Adrenal gland (tissue), 5 donors: ENCODE measurements around the gene PTCHD1.

Experiments used
- POLR2A ChIP-seq, 2 donors: fragments of 450-650 bp; IDR thresholded peaks; one replicate each; pipeline ENCODE4 v1.6.1; 2017; ENCODE audit warnings: antibody characterized with exemption in 2 of 2, mild to moderate bottlenecking in 2 of 2, moderate library complexity in 1 of 2
- TF ChIP-seq, protein P1 (sequence below), 6 experiments: fragments of 450-650 bp in 4 of 6; fragments of 200-600 bp in 2 of 6; sonication (generic) in 1 of 6; IDR thresholded peaks; 1 replicate in 5 of 6; 2 replicates in 1 of 6; pipeline versions ENCODE4 v1.5.1 to v1.8.0; 2016 to 2021; ENCODE audit warnings: antibody characterized with exemption in 6 of 6, mild to moderate bottlenecking in 2 of 6, moderate library complexity in 1 of 6
- donor health status: DM: no; HTN: no; CAD: no.

DNA sequence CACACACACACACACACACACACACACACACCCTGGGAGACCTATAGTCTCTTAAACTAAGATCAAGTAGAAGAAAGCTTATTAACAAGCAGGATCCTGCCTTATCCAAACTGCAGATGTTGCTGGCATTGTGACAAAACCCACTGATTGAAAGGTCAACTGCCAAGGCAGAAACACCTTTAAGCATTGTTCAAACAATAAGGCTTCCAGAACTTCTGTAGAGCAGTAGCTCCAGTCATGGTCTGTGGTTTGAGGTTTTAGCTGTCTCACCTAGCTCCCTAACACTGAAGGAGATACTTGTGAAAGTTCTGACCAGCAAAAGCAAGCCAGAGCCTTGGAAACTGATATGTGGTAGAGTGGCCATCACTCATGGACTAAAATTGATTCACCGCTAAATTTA, 59.8 kb downstream of the PTCHD1 start:
- no peak for TF ChIP-seq POLR2A (IDR thresholded peaks at IDR 0.05)
- TF ChIP-seq, protein P1, sequence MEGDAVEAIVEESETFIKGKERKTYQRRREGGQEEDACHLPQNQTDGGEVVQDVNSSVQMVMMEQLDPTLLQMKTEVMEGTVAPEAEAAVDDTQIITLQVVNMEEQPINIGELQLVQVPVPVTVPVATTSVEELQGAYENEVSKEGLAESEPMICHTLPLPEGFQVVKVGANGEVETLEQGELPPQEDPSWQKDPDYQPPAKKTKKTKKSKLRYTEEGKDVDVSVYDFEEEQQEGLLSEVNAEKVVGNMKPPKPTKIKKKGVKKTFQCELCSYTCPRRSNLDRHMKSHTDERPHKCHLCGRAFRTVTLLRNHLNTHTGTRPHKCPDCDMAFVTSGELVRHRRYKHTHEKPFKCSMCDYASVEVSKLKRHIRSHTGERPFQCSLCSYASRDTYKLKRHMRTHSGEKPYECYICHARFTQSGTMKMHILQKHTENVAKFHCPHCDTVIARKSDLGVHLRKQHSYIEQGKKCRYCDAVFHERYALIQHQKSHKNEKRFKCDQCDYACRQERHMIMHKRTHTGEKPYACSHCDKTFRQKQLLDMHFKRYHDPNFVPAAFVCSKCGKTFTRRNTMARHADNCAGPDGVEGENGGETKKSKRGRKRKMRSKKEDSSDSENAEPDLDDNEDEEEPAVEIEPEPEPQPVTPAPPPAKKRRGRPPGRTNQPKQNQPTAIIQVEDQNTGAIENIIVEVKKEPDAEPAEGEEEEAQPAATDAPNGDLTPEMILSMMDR (IDR thresholded peaks at IDR 0.05): no peak
